Heart right ventricle (tissue), 16 donors: ENCODE results near the gene SPON1. TPM values are rescaled to one million over a fixed set of nuclear protein-coding genes. Genes with fewer than 3 reads are reported as not detected.

Experiments
- ATAC-seq, 8 donors: fragments of 200-7000 bp; cut with Tn5 transposase; one replicate each; pipeline ENCODE4 v1.9.1; 2020; ENCODE audit warnings: mild to moderate bottlenecking in 8 of 8, moderate library complexity in 8 of 8, moderate number of reproducible peaks in 1 of 8
- DNase-seq, 2 donors: peaks; one replicate each; pipeline ENCODE4 v3.0.0-alpha.2; 2020
- H3K27ac ChIP-seq, 10 donors: fragments of 200-600 bp; sonication (generic) in 2 of 10; one replicate each; pipeline versions ENCODE4 v1.5.0 to v1.8.0; 2020 to 2022; ENCODE audit warnings: mild to moderate bottlenecking in 3 of 10
- H3K27me3 ChIP-seq, 7 donors: fragments of 200-600 bp; one replicate each; pipeline ENCODE4 v1.8.0; 2021 to 2022; ENCODE audit warnings: mild to moderate bottlenecking in 2 of 7
- H3K36me3 ChIP-seq, 9 donors: fragments of 200-600 bp; sonication (generic) in 1 of 9; one replicate each; pipeline versions ENCODE4 v1.5.0 to v1.8.0; 2020 to 2022; ENCODE audit warnings: mild to moderate bottlenecking in 2 of 9
- H3K4me1 ChIP-seq, 9 donors: fragments of 200-600 bp; sonication (generic) in 1 of 9; one replicate each; pipeline versions ENCODE4 v1.5.0 to v1.8.0; 2020 to 2022; ENCODE audit warnings: mild to moderate bottlenecking in 4 of 9
- H3K4me3 ChIP-seq, 10 donors: fragments of 200-600 bp; sonication (generic) in 2 of 10; one replicate each; pipeline versions ENCODE4 v1.5.0 to v1.8.0; 2020 to 2022; ENCODE audit warnings: mild to moderate bottlenecking in 7 of 10, moderate library complexity in 2 of 10
- H3K9me3 ChIP-seq, 11 donors: fragments of 200-600 bp in 10 of 11; sonication (generic) in 2 of 11; one replicate each; pipeline versions ENCODE4 v1.5.0 to v1.8.0; 2013 to 2022; ENCODE audit warnings: mild to moderate bottlenecking in 2 of 11, control low read depth in 1 of 11, moderate library complexity in 1 of 11
- WGBS, 2 donors: extraction: QIAGEN DNeasy Blood & Tissue Kit; methylation state at CpG; one replicate each; pipeline ENCODE4 v1.1.7; 2013; ENCODE audit warnings: inconsistent platforms in 1 of 2; 5-methylcytosine and 5-hydroxymethylcytosine counted together
- intact Hi-C, 10 donors: fragments of 100-400 bp; cut with DNase I; formaldehyde crosslinking; loops; one replicate each; pipeline versions ENCODE4 v1.11.1 to v1.14.2; 2022
- polyA plus RNA-seq, 2 donors: library from polyadenylated mRNA; stranded (reverse); fragments of 200-250 nt; gene quantifications; one replicate each; pipeline ENCODE4 v1.2.3, GENCODE V29; 2013
- total RNA-seq, 10 donors: library from RNA; stranded (reverse); fragmentation: NEBNext Ultra II Directional in 3 of 10; extraction: Animal tissue kit (Norgen Biotek cat#: 25700) in 3 of 10; gene quantifications; one replicate each; pipeline versions ENCODE4 v1.2.1 to v1.2.4, GENCODE V29; 2021 to 2023
- TF ChIP-seq, protein P1 (sequence below), 9 donors: fragments of 200-600 bp; sonication (generic) in 2 of 9; IDR thresholded peaks; one replicate each; pipeline versions ENCODE4 v1.5.0 to v1.8.0; 2021 to 2022; ENCODE audit warnings: antibody characterized with exemption in 9 of 9, mild to moderate bottlenecking in 5 of 9, moderate library complexity in 1 of 9
- donor health status: Arrhythmogenic right ventricular cardiomyopathy.
- donor health status: ischemic (EF 13 %, LVEDD 7.1; RV severe dilation, severe dysfunction).
- donor health status: healthy with polysubstance abuse.
- donor health status: DM: no; HTN: yes; CAD: no.
- donor health status: DM: no; HTN: no; CAD: no.
- donor health status: ischemic (EF 25% LVEDD 6.9; RV normal size, moderate dysfunction).
- donor health status: ischemic (EF 25% LVEDD 5.7; RV mildly dilated, moderate dysfunction).
- donor health status: healthy.
- donor health status: DM: yes; HTN: yes; CAD: no.
- donor health status: Ischemic cardiomyopathy.
- donor health status: ischemic (EF 35%, LVEDD 5.7; RV mildly dilated, moderate dysfunction).
- donor health status: nonischemic (EF 11% LVEDD 7.7; RV severe dilation, severe dysfunction).
- donor health status: DM: yes; HTN: yes; CAD: no.
- donor health status: PGD.
- donor health status: ischemic (EF 29% LVEDD 5.4; RV normal size, mild dysfunction).
- donor health status: nonischemic (EF 23%, LVEDD 6.1; RV moderate dilation, normal function).

Gene SPON1
- total and polyA plus RNA-seq, 12 donors, result 2.9 to 14.7 (median 5.6) TPM

GRCh38 chr11:14258221-14258935 lies 295.9 kb downstream of the SPON1 start:
- Histone ChIP-seq H3K27ac (no peak overlapping the region), H3K27me3 (peaks cover 0 to 15% (median 0%) of the 10 kb centered on the region in 7 donors), H3K9me3 (no peaks in the 10 kb centered on the region), H3K4me3 (no peak overlapping the region), H3K4me1 (peaks cover 0 to 13% (median 0%) of the 10 kb centered on the region in 9 donors), H3K36me3 (peaks cover 0 to 4% (median 0%) of the 10 kb centered on the region in 9 donors)
- 67 to 74% methylated on average over 6 of the region's 6 CpGs for WGBS, 2 donors
- DNase-seq (no peak), ATAC-seq (no peak)
- intact Hi-C loops, result no loop called here
- TF ChIP-seq, protein P1, sequence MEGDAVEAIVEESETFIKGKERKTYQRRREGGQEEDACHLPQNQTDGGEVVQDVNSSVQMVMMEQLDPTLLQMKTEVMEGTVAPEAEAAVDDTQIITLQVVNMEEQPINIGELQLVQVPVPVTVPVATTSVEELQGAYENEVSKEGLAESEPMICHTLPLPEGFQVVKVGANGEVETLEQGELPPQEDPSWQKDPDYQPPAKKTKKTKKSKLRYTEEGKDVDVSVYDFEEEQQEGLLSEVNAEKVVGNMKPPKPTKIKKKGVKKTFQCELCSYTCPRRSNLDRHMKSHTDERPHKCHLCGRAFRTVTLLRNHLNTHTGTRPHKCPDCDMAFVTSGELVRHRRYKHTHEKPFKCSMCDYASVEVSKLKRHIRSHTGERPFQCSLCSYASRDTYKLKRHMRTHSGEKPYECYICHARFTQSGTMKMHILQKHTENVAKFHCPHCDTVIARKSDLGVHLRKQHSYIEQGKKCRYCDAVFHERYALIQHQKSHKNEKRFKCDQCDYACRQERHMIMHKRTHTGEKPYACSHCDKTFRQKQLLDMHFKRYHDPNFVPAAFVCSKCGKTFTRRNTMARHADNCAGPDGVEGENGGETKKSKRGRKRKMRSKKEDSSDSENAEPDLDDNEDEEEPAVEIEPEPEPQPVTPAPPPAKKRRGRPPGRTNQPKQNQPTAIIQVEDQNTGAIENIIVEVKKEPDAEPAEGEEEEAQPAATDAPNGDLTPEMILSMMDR (IDR thresholded peaks at IDR 0.05), result no peak

DNA sequence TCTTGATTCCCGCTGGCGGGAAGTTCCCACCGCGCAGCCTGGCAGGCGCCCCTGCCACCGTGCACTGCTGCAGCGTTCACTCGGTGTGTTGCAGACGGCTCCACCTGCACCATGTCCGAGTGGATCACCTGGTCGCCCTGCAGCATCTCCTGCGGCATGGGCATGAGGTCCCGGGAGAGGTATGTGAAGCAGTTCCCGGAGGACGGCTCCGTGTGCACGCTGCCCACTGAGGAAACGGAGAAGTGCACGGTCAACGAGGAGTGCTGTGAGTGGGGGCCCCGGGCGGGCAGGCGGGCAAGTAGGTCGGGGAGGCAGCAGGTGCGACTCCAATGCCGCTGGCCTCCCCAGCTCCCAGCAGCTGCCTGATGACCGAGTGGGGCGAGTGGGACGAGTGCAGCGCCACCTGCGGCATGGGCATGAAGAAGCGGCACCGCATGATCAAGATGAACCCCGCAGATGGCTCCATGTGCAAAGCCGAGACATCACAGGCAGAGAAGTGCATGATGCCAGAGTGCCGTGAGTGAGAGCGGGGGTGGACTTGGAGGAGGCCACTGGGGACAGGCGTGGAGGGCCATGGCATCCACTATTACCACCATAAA lies 296.8 kb downstream of the SPON1 start:
- Histone ChIP-seq H3K27me3 (peaks cover 0 to 15% (median 0%) of the 10 kb centered on the region in 7 donors), H3K27ac (no peak overlapping the region), H3K9me3 (no peaks in the 10 kb centered on the region), H3K4me3 (no peak overlapping the region), H3K4me1 (peaks cover 0 to 7% (median 0%) of the 10 kb centered on the region in 9 donors), H3K36me3 (peaks cover 0 to 4% (median 0%) of the 10 kb centered on the region in 9 donors)
- peak in 1 of 8 donors; percentile 37 for ATAC-seq
- TF ChIP-seq, protein P1 (IDR thresholded peaks at IDR 0.05), result no peak
- intact Hi-C loops, result no loop called here
- DNase-seq, result no peak
- 59 to 66% methylated on average over 38 of the region's 38 CpGs for WGBS, 2 donors

GRCh38 chr11:14259878-14260277 lies 297.4 kb downstream of the SPON1 start:
- intact Hi-C loops, result no loop called here
- ATAC-seq (peak in 2 of 8 donors; percentile 9 to 10), DNase-seq (no peak)
- Histone ChIP-seq H3K36me3 (peaks cover 0 to 7% (median 0%) of the 10 kb centered on the region in 9 donors), H3K9me3 (no peaks in the 10 kb centered on the region), H3K27me3 (peaks cover 0 to 15% (median 0%) of the 10 kb centered on the region in 7 donors), H3K4me3 (no peak overlapping the region), H3K27ac (no peak overlapping the region), H3K4me1 (peaks cover 0 to 6% (median 0%) of the 10 kb centered on the region in 9 donors)
- TF ChIP-seq, protein P1 (IDR thresholded peaks at IDR 0.05), result no peak
- 97 to 100% methylated on average over 1 of the region's 1 CpG for WGBS, 2 donors

DNA sequence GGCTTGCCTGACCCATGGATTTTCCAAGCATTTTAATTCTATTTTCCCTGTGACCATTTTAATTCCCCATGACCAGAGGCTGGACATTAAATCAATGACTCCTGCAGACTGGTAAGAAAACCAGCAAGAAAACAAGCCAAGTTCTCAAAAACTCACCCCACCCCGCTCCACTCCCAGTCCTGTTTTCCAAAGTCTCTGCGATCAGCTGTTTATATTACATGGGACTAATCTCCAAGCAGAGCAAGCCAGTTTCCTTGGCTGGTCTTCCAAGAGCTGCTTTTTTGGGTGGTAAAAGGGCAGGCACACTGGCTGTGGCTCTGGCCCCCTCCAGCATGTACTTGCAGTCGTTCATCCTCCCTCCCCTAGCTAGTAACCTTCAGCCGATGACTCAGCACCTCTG lies 298.5 kb downstream of the SPON1 start:
- DNase-seq (no peak), ATAC-seq (peak in 2 of 8 donors; percentile 14 to 41)
- H3K27me3 ChIP-seq, result peaks cover 0 to 14% (median 0%) of the 10 kb centered on the region in 7 donors
- H3K27ac ChIP-seq, result no peak overlapping the region
- peaks cover 0 to 6% (median 0%) of the 10 kb centered on the region in 9 donors for H3K4me1 ChIP-seq
- no peaks in the 10 kb centered on the region for H3K9me3 ChIP-seq
- peaks cover 0 to 19% (median 0%) of the 10 kb centered on the region in 9 donors for H3K36me3 ChIP-seq
- no peak overlapping the region for H3K4me3 ChIP-seq
- 77 to 80% methylated on average over 4 of the region's 4 CpGs for WGBS, 2 donors
- intact Hi-C loops, result no loop called here
- TF ChIP-seq, protein P1 (IDR thresholded peaks at IDR 0.05), result no peak
